Measurements from ENCODE around the gene KIF21B.
"Not testable (repeated sequence)": the region's sequence is repeated elsewhere in the genome, so short reads cannot be mapped to it uniquely, and the experiment has no call there.

Gene KIF21B

DNA sequence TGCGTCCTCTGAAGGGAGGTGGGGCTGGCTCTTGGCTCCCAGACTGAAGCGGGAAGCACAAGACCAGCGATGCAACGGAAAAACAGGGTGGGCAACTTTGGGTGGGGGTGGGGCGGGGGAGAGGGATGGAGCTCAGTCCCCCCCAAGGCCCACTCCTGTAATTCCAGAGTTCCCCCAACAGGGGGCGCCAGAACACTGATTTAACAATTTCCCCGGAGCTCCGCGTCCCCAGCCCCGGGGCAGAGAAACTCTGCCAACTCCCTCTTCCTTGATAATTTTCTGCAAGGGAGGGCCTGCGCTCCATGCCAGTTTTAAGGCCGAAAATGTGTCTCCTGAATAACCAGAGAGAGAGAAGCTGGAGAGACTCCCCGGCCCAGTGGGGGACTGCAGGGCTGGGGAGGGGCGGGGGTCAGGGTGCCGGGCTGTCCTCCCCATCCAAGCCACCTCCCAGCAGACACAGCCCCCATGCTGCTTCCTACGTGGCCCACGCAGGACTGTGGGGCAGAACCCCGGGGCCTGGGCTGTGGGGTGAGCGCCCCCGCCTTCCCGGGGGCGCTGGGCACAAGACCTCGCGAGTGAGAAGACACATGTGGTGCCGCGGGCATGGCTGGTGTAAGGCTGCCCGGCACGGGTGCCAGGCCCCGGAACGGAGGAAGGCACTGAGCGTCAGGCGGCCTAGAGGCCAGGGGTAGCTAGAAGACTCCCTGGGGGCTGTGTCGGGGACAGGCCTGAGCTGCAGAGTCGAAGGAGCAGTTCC is 51.4 kb downstream of the KIF21B start:
- Histone ChIP-seq H3K4me1 (ENCODE audit: control insufficient read depth, insufficient read depth, low read length) (no peaks in the 10 kb centered on the region; the same call in 1 of the 2 replicates), H3K4me3 (ENCODE audit: low read length) (no peak overlapping the region), H3K27me3 (ENCODE audit: control insufficient read depth, insufficient read depth, low read length) (no peaks in the 10 kb centered on the region), H3K36me3 (ENCODE audit: control insufficient read depth, insufficient read depth, low read length) (peaks cover 9% of the 10 kb centered on the region; the same call in 1 of the 2 replicates), H3K9me3 (ENCODE audit: control insufficient read depth, insufficient read depth, low read length) (no peaks in the 10 kb centered on the region), H3K27ac (ENCODE audit: low read length) (no peak overlapping the region)
- DNase-seq (ENCODE audit: low read depth, low spot score), result peak; percentile 22
- WGBS (ENCODE audit: insufficient coverage, insufficient read length), result no CpG with 5 or more reads among the region's 34 CpGs

GRCh38 chr1:200971428-200971903 is 52.0 kb downstream of the KIF21B start:
- H3K27me3 ChIP-seq (ENCODE audit: control insufficient read depth, insufficient read depth, low read length), result no peaks in the 10 kb centered on the region
- H3K4me3 ChIP-seq (ENCODE audit: low read length), result no peak overlapping the region
- DNase-seq (ENCODE audit: low read depth, low spot score), result no peak
- H3K4me1 ChIP-seq (ENCODE audit: control insufficient read depth, insufficient read depth, low read length), result no peaks in the 10 kb centered on the region; the same call in 1 of the 2 replicates
- peaks cover 4% of the 10 kb centered on the region; the same call in 1 of the 2 replicates for H3K36me3 ChIP-seq (ENCODE audit: control insufficient read depth, insufficient read depth, low read length)
- no peaks in the 10 kb centered on the region for H3K9me3 ChIP-seq (ENCODE audit: control insufficient read depth, insufficient read depth, low read length)
- H3K27ac ChIP-seq (ENCODE audit: low read length), result no peak overlapping the region
- WGBS (ENCODE audit: insufficient coverage, insufficient read length), result no CpG with 5 or more reads among the region's 14 CpGs

DNA sequence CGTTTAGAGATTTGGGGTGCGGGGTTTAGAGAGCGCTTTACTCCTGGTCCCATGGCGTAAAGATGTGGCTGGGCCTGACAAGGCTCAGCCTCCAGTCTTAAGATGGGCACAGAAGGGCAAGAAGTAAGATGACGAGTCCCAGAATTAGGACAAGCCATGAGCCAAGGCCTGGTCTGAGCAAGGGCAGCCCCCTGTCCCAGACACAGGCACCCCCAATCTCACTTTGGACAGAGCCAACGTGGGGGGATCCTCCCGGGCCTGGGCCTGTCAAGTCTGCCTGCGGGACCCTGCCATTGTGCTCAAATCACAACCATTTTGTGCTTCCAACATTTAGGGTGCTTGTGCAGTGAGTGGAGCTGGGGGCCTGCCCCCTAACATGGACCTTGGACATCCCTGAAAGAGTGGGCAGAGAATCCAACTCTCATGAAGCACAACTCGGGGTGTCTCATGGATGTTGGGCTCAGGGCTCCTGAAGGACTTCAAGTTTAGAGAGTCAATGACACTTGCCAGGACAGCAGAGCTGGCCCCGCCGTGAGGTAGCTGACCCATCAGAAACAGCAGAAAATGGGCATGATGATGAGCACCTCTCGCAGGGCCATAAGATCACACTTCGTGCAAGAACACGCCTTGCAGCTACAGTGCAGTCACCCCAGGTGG is 52.6 kb downstream of the KIF21B start:
- H3K4me1 ChIP-seq (ENCODE audit: control insufficient read depth, insufficient read depth, low read length), result no peaks in the 10 kb centered on the region; the same call in 1 of the 2 replicates
- no peaks in the 10 kb centered on the region for H3K9me3 ChIP-seq (ENCODE audit: control insufficient read depth, insufficient read depth, low read length)
- no peak for DNase-seq (ENCODE audit: low read depth, low spot score)
- no peak overlapping the region for H3K4me3 ChIP-seq (ENCODE audit: low read length)
- H3K36me3 ChIP-seq (ENCODE audit: control insufficient read depth, insufficient read depth, low read length), result peaks cover 4% of the 10 kb centered on the region; the same call in 1 of the 2 replicates
- no peak overlapping the region for H3K27ac ChIP-seq (ENCODE audit: low read length)
- no peaks in the 10 kb centered on the region for H3K27me3 ChIP-seq (ENCODE audit: control insufficient read depth, insufficient read depth, low read length)
- WGBS (ENCODE audit: insufficient coverage, insufficient read length), result no CpG with 5 or more reads among the region's 14 CpGs

DNA sequence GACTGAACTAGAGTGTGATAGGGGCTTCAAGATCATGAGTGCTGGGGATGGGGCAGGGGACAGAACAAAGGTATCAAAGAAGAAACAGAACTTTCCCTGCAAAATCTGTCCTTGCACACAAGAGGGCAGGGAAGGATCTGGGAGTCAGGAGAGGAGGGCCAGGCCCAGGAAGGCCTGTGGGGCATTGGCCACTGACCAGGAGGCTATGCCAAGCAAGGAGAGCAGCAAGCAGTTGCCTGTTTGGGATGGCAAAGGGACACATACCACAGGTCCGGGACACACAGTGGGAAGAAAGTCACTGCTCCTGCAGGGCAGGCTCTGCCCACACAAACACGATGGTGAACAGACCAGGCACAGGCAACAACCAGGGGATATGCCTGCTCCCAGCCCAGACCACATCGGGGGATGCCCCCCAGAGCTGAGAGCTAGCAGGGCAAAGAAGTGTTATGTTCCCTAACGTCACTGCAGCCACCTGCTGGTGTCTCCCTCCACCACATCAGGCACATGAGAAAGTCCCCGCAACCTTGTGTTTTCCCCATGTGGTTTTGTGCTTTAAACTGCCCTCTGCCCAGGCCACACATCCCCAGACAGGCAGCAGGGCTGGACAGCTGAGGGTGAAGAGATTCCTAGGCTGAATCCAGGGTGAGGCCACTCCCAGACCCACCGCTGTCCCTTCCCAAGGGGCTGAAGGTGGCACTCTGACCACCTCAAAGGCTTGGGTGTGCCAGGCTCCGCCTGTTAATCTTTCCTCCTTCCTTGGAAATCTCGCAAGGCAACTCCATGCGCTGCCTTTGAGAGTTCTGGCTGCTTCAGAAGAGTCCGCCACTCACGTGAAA is 53.6 kb downstream of the KIF21B start:
- no peak overlapping the region for H3K4me3 ChIP-seq (ENCODE audit: low read length)
- no peak overlapping the region for H3K27ac ChIP-seq (ENCODE audit: low read length)
- H3K27me3 ChIP-seq (ENCODE audit: control insufficient read depth, insufficient read depth, low read length), result no peaks in the 10 kb centered on the region
- H3K9me3 ChIP-seq (ENCODE audit: control insufficient read depth, insufficient read depth, low read length), result no peaks in the 10 kb centered on the region
- H3K36me3 ChIP-seq (ENCODE audit: control insufficient read depth, insufficient read depth, low read length), result peaks cover 4% of the 10 kb centered on the region; the same call in 1 of the 2 replicates
- WGBS (ENCODE audit: insufficient coverage, insufficient read length), result no CpG with 5 or more reads among the region's 11 CpGs
- no peaks in the 10 kb centered on the region; the same call in 1 of the 2 replicates for H3K4me1 ChIP-seq (ENCODE audit: control insufficient read depth, insufficient read depth, low read length)
- no peak for DNase-seq (ENCODE audit: low read depth, low spot score)

DNA sequence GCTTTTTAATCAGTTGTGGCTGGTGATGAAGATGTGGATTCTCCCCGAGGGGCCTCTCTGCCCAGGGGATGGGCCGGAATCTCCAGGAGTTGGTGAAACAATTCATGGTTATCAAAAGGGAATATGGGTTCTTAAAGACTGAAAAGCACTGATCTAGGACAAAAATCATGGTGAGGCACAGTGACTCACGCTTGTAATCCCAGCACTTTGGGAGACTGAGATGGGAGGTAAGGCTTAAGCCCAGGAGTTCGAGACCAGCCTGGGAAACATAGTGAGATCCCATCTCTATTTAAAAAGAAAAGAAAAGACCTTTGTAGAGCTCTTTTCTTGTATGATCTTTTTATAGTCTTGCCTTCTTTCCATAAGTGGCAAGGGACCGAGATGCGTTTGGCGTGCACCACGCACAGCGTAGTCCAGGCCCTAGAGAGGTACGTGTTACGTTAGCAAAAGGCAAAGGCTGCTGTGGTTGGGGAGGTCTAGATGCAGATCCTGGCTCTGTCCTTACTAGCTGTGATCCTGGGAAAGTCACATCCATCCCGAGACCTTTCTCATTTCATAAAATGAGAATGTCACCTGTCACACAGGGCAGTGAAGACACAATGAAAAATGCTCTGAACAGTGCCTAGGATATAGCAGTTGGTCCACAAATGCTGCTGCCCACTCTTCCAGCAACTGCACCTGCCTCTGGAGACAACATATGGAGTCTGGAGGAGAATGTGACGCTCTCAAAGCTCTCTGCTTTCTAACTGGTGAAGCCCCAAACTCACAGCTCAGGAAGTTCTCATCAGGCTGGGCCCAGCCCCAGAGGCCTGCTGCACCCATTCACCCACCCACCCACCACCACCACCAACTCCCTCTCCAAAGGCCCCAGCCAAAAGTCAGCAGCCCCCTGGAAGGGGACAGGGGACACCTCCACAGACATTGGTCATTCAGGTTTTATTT is 54.8 kb downstream of the KIF21B start:
- Histone ChIP-seq H3K4me3 (ENCODE audit: low read length) (no peak overlapping the region), H3K9me3 (ENCODE audit: control insufficient read depth, insufficient read depth, low read length) (no peaks in the 10 kb centered on the region), H3K27ac (ENCODE audit: low read length) (no peak overlapping the region), H3K27me3 (ENCODE audit: control insufficient read depth, insufficient read depth, low read length) (no peaks in the 10 kb centered on the region), H3K36me3 (ENCODE audit: control insufficient read depth, insufficient read depth, low read length) (no peaks in the 10 kb centered on the region), H3K4me1 (ENCODE audit: control insufficient read depth, insufficient read depth, low read length) (no peaks in the 10 kb centered on the region)
- no peak for DNase-seq (ENCODE audit: low read depth, low spot score)
- no CpG with 5 or more reads among the region's 13 CpGs for WGBS (ENCODE audit: insufficient coverage, insufficient read length)

DNA sequence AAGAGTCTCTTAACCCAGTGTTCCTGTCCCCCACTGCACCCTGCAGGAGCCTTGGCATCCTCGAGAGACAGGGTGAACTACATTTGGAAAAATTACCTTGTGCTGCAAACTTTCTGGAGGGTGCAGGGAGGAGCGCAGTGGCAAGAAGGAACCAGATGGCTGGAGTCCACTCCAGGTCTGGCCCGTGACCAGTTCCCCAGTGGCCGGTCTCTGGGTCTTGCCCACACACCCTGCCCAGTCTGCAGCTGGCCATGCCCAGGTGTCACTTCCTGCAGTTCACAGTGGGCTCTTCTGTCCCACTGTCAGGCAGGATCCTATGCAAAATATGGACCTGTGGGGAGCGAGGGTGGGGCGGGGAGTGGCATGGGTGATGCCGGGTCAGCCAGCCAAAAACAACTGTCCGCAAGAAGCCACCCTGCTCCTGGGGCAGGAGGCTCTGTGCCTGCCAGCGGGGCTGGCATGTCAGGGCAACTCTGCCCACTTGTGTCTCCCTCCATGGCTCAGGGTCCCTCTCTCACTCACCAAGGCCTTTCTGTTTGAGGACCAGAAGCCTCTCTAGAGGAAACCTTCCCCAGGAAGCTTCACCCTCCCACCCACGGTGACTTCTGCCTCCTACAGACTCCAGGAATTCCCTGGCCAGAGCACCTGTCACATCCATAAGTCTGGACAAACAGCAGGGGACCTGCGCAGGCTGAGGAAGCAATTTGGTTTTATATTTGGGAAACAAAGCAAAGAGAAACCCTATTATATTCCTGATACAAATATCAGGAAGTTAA is 55.6 kb downstream of the KIF21B start:
- Histone ChIP-seq H3K36me3 (ENCODE audit: control insufficient read depth, insufficient read depth, low read length) (no peaks in the 10 kb centered on the region), H3K4me3 (ENCODE audit: low read length) (no peak overlapping the region), H3K9me3 (ENCODE audit: control insufficient read depth, insufficient read depth, low read length) (no peaks in the 10 kb centered on the region), H3K27me3 (ENCODE audit: control insufficient read depth, insufficient read depth, low read length) (no peaks in the 10 kb centered on the region), H3K4me1 (ENCODE audit: control insufficient read depth, insufficient read depth, low read length) (no peaks in the 10 kb centered on the region), H3K27ac (ENCODE audit: low read length) (no peak overlapping the region)
- no peak for DNase-seq (ENCODE audit: low read depth, low spot score)
- no CpG with 5 or more reads among the region's 11 CpGs for WGBS (ENCODE audit: insufficient coverage, insufficient read length)

GRCh38 chr1:200966934-200967333 is 56.6 kb downstream of the KIF21B start:
- H3K36me3 ChIP-seq (ENCODE audit: control insufficient read depth, insufficient read depth, low read length), result no peaks in the 10 kb centered on the region
- no CpG with 5 or more reads among the region's 2 CpGs for WGBS (ENCODE audit: insufficient coverage, insufficient read length)

GRCh38 chr1:200965111-200965805 is 58.3 kb downstream of the KIF21B start:
- Histone ChIP-seq H3K27me3 (ENCODE audit: control insufficient read depth, insufficient read depth, low read length) (no peaks in the 10 kb centered on the region), H3K36me3 (ENCODE audit: control insufficient read depth, insufficient read depth, low read length) (no peaks in the 10 kb centered on the region), H3K27ac (ENCODE audit: low read length) (no peak overlapping the region), H3K9me3 (ENCODE audit: control insufficient read depth, insufficient read depth, low read length) (no peaks in the 10 kb centered on the region), H3K4me3 (ENCODE audit: low read length) (no peak overlapping the region), H3K4me1 (ENCODE audit: control insufficient read depth, insufficient read depth, low read length) (no peaks in the 10 kb centered on the region)
- no peak for DNase-seq (ENCODE audit: low read depth, low spot score)
- WGBS (ENCODE audit: insufficient coverage, insufficient read length), result no CpG with 5 or more reads among the region's 6 CpGs

More at GRCh38 chr1:200966934-200967333, 56.6 kb downstream of the KIF21B start:
- Histone ChIP-seq H3K27me3 (ENCODE audit: control insufficient read depth, insufficient read depth, low read length) (no peaks in the 10 kb centered on the region), H3K4me1 (ENCODE audit: control insufficient read depth, insufficient read depth, low read length) (no peaks in the 10 kb centered on the region), H3K4me3 (ENCODE audit: low read length) (no peak overlapping the region), H3K27ac (ENCODE audit: low read length) (no peak overlapping the region), H3K9me3 (ENCODE audit: control insufficient read depth, insufficient read depth, low read length) (no peaks in the 10 kb centered on the region)
- DNase-seq (ENCODE audit: low read depth, low spot score), result no peak

- DNase-seq (ENCODE audit: low read depth, low spot score); H3K36me3 ChIP-seq (ENCODE audit: control insufficient read depth, insufficient read depth, low read length); H3K9me3 ChIP-seq (ENCODE audit: control insufficient read depth, insufficient read depth, low read length); H3K27me3 ChIP-seq (ENCODE audit: control insufficient read depth, insufficient read depth, low read length); H3K4me1 ChIP-seq (ENCODE audit: control insufficient read depth, insufficient read depth, low read length); H3K4me3 ChIP-seq (ENCODE audit: low read length); H3K27ac ChIP-seq (ENCODE audit: low read length): not testable (repeated sequence)
- no CpG with 5 or more reads among the region's 11 CpGs for WGBS (ENCODE audit: insufficient coverage, insufficient read length)
These were observed 59.6 kb downstream of the KIF21B start for GRCh38 chr1:200963888-200964287.

Measured in iPS DF 6.9 (cell line).